TTC549 (cell line): ENCODE measurements around the gene ABCC6.
"Not testable (repeated sequence)": the region's sequence is repeated elsewhere in the genome, so short reads cannot be mapped to it uniquely, and the experiment has no call there.

Experiments
- FAIRE-seq: peaks from 2 replicates; lab custom pipeline; 2012; peaks lifted over from hg19 to GRCh38; lab: Jason Lieb, UNC

Gene ABCC6

DNA sequence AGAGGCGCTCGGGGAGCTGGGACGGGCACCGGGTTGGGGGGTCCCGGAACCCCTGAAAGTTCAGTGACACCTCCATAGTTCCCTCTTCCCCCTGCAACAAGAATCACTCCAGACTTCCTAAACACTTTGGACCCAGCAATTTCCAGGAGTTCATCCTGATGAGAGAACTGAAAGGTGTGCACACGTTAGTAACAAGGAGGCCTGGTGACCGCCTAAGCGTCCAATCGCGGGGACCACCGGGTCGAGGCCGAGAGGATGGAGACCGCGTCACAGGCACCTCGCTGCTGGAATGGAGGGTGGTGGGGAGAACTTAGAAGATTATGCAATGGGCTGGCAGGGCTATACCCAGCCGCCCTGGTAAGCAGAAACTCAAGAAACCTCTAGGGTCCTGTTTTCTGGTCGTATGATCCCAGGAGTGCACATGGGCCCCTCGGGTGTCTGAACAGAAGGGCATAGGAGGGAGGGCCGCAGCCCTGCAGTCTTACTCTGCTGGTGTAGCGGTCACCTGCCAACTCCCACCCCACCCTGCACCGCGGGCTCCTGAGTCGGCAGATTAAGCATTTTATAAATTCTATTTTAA lies 458 bp upstream of the ABCC6 start:
- FAIRE-seq: not testable (repeated sequence)

DNA sequence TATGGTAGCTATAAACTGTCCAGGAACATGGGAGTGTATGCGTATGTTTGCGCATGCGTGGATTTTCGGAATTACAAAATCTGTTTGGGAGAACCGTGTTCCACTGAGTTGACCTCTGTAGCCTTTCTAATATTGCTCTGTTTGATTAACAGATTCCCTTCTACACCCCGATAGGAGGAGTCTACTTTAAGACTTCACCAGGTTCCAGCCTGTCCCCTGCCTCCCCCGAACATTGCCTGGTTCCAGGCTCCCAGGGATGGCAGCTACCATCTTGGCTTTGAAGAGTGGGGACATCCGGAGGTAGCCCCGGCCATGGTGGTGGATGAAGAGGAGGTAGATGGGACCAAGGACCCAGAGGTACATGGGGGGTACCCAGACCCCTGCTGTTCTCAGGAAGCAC lies 1.9 kb downstream of the ABCC6 start:
- not testable (repeated sequence) for FAIRE-seq

DNA sequence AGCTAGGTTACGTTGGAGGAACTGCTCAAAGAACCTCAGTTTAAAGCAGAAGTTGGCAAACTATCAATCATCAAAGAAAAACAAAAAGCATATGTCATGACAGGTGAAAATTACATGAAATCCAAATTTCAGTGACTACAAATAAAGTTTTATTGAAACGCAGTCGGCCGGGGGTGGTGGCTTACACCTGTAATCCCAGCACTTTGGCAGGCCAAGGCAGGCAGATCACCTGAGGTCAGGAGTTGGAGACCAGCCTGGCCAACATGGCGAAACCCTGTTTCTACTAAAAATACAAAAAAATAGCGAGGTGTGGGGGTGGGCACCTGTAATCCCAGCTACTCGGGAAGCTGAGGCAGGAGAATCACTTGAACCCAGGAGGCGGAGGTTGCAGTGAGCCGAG lies 2.8 kb downstream of the ABCC6 start:
- not testable (repeated sequence) for FAIRE-seq

DNA sequence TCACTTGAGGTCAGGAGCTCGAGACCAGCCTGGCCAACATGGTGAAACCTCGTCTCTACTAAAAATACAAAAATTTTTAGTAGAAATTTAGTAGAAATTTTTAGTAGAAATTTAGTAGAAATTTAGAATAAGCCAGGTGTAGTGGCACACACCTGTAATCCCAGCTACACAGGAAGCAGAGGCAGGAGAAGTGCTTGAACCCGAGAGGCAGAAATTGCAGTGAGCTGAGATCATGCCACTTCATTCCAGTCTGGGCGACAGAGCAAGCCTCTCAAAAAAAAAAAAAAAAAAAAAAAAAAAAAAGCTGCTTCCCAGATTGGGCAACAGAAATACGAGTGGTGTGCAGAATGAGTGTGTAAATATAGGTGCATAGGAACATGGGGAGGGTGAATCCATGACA lies 4.5 kb downstream of the ABCC6 start:
- FAIRE-seq: not testable (repeated sequence)

DNA sequence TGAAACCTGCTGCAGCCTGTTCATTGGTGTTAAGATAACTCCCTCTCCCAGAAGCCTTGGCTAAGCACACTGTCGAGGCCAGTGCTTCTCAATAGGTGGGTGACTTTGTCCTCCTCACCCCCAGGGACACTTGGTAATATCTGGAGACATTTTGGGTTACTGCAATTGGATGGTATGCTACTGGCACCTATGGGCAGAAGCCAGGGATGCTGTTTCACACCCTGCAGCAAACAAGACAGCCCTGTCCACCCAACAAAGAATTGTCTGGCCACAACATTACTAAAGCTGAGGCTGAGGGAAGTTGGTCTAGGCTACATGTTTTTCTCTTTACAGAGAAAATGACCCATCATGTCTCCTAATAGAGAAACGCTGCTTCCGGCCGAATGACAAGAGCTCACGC lies 4.9 kb downstream of the ABCC6 start:
- FAIRE-seq: not testable (repeated sequence)

DNA sequence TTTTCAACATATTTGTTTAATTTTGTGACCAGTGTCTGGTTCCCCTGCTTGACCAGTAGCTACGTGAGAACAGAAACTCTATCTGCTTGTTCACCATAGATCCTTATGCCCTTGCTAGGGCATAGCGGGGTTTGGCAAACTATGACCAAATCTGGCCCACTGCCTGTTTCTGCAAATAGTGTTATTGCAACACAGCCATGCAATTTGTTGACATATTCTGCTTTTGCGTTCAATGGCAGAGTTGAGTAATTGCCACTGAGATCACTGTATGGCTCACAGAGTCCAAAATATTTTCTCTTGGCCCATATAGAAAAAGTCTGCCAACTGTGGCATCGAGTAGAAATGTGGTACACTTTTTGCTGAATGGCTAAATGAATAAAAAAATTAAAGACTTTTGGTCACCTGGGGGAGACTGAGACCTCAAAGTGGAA lies 9.4 kb downstream of the ABCC6 start:
- not testable (repeated sequence) for FAIRE-seq

DNA sequence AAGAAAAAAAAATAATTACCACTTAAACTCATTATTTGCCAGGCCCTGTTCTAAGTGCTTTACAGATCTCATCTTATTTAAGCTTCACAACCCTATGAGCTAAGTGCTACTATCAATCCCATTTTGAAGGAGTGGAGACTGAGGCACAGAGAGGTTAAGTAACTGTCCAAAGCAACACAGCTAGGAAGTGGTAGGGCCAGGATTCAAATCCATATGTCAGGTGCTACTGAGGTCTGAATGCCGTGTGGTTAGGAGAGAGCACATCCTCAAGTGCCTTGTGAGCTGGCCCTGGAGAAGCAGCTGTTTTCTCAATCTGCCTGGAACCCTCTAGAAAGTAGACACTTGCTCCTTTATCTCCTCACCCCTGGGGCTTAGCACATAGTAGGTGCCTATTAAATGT lies 11.9 kb downstream of the ABCC6 start:
- not testable (repeated sequence) for FAIRE-seq

DNA sequence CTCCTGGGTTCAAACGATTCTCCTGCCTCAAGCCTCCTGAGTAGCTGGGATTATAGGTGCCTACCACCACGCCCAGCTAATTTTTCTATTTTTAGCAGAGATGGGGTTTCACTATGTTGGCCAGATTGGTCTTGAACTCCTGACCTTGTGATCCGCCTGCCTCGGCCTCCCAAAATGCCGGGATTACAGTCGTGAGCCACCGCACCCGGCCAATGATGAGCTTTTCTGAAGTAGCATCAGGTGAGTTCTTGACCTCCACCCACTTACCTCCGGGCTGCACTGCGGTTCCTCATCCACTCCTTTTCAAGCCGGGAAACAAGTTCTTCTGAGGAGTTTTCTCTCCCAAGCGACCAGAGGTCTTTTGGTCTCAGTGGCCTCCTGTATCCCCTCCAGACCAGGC lies 14.8 kb downstream of the ABCC6 start:
- not testable (repeated sequence) for FAIRE-seq

DNA sequence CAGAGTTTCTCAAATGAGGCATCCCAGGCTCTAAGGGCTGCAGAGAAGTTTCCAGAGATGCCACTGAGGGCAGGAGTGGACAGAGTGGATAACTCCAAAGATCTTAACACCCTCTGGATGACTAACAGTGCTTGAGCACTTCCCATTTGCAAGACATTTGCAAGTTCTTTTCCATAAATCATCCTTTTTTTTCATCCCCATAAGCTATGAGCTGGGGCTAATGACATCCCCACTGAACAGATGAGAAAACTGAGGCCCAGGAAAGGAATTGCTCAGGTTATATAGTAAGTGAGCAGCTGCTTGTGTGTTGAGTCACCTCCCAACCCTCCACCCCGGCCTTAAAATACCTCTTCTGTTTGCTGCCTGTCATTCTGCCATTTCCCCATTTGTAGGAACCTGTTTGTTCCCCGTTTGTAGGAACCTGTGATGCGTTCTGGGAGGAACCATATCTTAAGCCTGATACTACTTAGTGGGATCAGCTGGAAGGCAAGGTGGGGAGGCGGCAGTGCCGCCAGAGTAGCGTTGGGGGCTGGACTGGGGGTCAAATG lies 15.4 kb downstream of the ABCC6 start:
- not testable (repeated sequence) for FAIRE-seq

DNA sequence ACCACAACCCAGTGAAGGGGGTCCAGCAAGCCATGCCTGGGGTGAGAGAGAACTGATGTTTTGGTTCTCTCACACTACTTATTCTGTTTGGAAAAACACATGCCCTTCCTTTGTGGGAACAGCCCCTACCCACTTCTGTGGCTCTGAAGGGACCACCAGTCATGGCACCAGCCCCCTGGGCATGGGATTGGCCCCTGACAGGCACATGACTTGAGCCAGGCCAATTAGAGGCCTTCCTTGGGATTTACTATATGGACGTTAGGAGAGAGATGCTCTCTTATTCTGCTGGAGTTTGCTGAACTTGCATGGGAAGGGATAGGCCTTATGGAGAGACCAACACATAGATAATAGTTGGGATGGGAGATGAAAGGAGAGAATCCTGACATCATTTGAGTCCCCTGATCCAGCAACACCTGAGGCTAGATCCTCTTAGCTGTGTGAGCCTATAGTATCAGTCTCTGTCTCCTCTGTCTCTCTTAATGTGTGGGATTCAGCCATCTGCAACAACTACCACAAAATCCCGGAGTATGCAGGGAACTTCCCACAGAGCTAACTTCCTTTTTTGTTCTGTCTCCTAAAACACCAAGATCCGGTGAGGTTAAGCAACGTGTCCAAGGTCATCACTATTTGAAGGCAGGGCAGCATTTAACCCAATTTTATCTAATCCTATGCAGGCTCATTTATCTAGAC lies 16.1 kb downstream of the ABCC6 start:
- not testable (repeated sequence) for FAIRE-seq

DNA sequence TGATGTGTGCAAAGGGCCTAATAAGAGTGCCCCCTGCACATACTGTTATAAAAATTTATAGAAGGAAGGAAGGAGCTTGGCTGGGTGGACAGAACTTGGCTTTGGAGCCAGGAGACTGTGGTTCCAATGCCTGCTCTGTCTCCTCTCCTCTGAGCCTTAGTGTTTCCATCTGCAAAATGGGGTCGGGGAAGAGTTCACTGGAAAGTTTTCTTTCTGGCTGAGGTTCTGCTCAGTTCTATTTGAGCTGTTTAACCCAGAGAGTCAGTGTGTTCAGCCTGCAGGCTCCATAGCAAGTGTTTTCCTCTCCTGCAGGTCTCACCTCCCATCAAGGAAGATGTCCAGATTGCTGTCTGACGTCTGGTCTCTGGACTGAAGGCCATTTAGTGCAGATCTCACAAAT lies 17.4 kb downstream of the ABCC6 start:
- FAIRE-seq: not testable (repeated sequence)

DNA sequence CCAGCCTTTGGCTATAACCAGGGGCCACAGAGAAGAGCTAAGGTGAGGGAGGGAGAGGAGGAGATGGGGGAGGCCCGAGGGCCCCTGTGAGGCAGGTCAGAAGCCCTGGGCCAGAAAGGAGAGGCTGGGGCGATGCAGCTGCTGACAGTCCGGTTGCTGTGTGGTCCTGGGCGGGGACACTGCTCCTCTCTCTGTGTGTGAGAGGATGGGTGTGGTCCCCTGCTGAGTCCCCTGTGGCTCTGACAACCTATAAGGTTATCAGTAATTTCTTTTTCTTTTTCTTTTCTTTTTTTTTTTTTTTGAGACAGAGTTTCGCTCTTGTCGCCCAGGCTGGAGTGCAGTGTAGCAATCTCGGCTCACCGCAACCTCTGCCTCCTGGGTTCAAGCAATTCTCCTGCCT lies 18.7 kb downstream of the ABCC6 start:
- not testable (repeated sequence) for FAIRE-seq

DNA sequence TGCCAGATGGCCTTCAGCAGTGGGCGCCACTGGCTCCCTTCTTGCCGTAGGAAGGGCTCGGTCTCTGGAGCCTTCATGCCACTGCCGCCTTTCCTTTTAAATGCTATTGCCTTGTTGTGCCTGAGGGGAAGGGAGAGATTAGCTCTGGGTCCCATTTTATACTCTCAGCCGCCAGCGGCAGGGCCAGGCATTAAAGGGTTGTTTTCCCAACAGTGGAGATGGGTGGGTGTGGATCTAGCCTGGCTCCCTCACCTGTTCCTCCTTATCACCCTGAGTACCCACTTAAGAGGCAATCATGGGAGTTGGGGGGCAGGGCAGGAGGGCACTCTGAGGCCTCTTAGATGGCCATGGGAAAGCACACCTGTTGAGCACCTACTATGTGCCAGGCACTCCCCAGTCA lies 19.8 kb downstream of the ABCC6 start:
- not testable (repeated sequence) for FAIRE-seq

DNA sequence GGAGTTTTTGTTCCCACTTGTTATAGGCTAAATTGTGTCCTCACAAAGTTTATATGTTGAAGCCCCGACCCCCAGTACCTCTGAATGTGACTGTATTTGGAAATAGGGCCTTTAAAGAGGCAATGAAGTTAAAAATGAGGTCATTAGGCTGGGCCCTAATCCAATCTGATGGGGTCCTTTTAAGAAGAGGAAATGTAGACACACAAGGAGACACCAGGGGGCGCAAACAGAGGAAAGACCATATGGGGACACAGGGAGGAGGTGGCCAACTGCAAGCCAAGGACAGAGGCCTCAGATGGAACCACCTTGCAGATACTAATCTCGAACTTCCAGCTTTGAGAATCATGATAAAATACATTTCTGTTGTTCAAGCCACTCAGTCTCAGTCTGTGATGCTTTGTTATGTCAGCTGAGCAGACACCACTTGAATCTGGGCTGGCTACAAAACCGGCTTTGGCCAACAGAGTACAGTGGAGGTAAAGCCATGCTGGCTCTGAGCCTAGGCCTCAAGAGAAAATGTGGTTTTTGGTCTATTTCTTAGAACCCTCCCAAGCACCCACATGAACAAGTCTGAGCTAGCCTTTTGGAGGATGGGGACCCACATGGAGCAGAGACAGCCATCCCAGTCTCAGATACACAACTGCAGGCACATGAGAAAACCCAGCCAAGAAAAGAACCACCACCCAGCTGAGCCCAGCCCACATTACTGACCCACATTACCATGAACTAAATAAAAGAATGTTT lies 20.7 kb downstream of the ABCC6 start:
- FAIRE-seq: not testable (repeated sequence)

DNA sequence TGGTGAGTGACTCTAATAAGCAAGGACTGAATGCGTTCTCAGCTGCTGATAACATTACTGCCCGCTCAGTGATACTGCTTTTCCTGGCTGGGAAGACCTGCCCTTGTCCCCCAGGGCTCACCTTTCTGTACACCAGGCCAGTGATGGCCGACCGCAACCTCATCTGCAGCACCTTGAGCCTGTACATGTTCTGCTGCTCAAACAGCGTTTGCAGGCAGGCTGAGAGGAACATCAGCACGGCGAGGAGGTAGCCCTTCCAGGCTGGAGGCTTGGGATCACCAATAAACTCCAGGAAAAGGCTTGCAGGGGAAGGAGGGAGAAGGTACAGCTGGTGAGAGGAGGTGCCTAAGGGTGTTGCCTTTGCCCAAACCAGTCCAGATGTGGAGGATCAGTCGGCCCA lies 21.4 kb downstream of the ABCC6 start:
- FAIRE-seq: not testable (repeated sequence)

DNA sequence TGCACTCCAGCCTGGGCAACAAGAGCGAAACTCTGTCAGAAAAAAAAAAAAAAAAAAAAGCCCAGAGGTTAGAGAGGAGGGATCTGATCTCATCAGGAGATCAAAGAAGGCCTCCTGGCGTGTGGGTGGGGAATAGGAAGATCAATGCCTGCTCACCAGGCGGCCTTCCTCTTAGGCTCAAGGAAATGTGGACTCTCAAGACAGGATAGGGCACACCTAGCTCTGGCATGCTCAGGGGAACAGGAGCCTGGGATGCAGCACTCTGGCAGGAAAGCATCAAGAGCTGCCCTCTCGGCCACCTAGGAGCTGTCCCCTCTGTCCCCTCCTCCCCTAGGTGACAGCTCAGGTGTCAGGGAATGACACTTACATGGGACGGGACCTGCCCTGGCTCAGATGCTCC lies 22.9 kb downstream of the ABCC6 start:
- not testable (repeated sequence) for FAIRE-seq

DNA sequence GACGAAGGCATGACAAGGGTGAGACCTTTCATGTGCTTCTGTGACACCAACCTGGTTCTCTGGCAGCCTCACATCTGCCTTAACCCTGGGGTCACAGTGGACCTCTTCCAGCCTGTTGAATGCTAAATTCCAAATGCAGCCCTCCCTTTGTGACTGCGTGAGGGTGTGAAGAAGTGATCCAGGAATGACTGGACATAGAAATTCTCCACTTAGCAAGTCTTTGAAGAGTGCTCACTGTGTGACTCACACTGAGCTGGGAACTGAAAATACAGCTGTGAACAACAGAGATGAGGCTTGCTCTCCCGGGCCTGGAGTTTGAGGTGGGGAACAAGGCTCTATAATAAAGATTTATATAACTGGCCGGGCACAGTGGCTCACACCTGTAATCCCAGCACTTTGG lies 23.9 kb downstream of the ABCC6 start:
- not testable (repeated sequence) for FAIRE-seq

DNA sequence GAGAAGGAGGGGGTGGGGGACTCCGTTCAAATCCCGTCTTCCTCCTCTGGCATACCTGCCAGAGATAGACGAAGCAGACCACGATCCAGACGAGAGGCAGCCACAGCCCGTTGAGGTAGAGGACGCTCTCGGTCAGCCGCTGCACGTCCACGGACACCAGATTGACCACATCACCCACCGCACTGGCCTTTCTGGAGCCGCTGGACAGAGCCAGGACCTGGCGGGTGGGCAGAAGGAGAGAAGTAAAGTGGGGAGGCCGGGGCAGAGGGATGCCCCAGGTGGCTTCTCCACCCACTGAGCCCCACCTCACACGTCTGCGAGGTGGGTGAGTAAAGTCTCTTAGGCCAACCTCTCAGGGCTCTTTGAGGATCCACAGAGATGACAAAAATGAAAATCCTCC lies 25.3 kb downstream of the ABCC6 start:
- FAIRE-seq: no peak

DNA sequence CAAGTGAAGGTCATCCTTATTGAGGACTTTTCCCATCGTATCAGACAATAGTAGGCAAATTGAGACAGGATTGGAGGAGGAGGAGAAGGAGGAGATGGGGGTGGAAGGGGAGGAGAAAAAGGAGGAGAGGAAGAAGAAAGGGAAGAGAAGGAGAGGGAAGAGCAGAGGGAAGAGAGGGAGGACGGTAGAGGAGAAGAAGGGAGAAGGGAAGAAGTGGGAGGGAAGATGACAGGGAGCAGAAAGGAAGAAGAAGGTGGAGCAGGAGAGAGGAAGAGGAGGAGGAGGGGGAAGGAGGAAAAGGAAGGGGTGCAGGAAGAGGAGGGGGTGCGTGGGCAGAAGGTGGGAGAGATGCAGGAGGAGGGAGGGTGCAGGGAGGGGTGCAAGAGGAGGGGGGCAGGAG lies 26.0 kb downstream of the ABCC6 start:
- FAIRE-seq: no peak

DNA sequence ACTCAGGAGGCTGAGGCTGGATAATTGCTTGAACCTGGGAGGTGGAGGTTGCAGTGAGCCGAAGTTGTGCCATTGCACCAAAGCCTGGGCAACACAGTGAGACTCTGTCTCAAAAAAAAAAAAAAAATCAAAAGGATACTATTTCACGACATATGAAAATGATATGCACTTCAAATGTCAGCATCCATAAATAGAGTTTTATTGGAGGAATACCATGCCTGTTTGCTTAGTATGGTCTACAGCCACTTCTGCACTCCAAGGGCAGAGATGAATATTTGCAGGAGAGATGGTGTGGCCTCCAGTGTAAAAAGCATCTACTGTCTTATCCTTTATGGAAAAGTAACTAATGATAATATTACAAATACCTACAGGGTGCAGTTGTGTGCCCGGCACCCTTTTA lies 27.2 kb downstream of the ABCC6 start:
- no peak for FAIRE-seq

DNA sequence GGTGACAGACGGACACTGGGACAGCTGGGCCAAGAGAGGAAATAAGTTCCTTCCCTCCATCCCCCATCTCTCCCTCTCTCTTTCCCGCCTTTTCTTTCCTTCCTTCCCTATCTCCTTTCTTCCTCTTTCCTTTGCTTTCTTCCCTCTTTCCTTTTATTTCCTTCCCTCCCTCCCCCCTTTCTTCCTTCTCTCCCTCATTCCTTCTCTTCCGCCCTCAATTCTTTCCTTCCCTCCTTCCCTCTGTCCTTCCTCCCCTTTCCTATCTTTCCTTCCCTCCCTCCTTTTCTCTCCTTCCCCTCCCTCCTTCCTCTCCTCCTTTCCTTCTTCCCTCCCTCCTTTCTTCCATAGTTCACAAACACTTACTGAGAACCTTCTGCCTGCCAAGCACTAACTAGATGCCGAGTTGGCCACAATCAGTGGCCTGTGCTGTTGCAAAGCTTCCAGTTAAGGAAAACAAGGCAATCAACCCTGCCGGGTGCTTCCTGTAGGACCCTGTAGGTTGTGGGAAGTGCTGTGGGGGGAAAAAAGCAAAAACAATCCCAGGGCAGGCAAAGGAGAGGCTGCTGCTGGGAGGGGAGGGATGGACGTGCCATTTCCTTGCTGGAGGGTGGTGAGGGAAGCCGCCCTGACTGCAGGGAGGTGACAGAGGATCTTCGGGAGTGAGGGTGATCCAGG lies 31.7 kb downstream of the ABCC6 start:
- no peak for FAIRE-seq

DNA sequence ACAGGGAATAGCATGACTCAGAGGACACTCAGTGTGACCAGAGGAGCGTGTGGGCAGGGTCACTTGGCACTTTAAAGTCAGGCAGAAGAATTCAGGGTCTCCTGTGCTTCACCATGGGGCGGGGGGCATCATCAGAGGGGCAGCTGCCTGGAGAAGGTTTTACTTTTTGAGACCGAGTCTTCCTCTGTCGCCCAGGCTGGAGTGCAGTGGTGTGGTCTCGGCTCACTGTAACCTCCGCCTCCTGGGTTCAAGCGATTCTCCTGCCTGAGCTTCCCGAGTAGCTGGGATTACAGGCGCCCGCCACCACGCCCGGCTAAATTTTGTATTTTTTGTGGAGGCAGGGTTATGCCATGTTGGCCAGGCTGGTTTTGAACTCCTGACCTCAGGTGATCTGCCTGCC lies 32.3 kb downstream of the ABCC6 start:
- FAIRE-seq: not testable (repeated sequence)

DNA sequence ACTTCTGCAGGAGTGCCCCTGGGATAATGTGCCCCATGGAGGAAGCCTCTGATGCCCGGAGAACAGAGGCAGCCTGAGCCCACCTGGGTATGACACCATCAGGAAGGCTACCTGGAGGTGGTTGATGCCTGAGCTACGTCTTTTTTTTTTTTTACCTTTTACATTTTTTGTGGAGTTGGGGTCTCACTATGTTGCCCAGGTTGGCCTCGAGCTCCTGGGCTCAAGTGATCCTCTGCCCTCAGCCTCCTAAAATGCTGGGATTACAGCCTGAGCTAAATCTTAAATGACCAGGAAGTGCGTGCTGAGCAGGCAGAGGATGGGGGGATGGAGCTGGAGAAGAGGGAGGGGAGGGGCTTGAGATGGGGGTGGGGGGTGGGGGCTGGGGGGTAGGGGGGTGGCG lies 32.7 kb downstream of the ABCC6 start:
- FAIRE-seq: no peak
